Measurements from ENCODE around the gene PIK3R1. TPM values are rescaled to one million over a fixed set of nuclear protein-coding genes. Genes with fewer than 3 reads are reported as not detected.

The PIK3R1 gene
- total RNA-seq, 1 donor from 2014 or later = 43.3 TPM

- Mint-ChIP-seq H3K36me3 (ENCODE audit: low read depth) (peaks cover 37% of the 10 kb centered on the region), H3K9me3 (no peaks in the 10 kb centered on the region), H3K27me3 (ENCODE audit: insufficient read depth) (no peaks in the 10 kb centered on the region), H3K4me3 (no peak overlapping the region), H3K4me1 (ENCODE audit: low read depth) (peaks cover 69% of the 10 kb centered on the region), H3K27ac (no peak overlapping the region)
- no peak for DNase-seq (ENCODE audit: low spot score)
- intact Hi-C loops (cut with micrococcal nuclease) = loop anchor here (2.0 to 5.0 kb wide), 4 partner anchors 13 to 1027 kb away; no protein-coding TSS in a partner anchor
Measured at GRCh38 chr5:68273717-68274409, 58.3 kb downstream of the PIK3R1 start.

GRCh38 chr5:68274847-68275651 lies 59.5 kb downstream of the PIK3R1 start:
- H3K27ac Mint-ChIP-seq = peak overlapping the region; percentile 93
- H3K4me1 Mint-ChIP-seq (ENCODE audit: low read depth) = peaks cover 72% of the 10 kb centered on the region
- H3K9me3 Mint-ChIP-seq = no peaks in the 10 kb centered on the region
- H3K4me3 Mint-ChIP-seq = peak overlapping the region; percentile 75
- no peaks in the 10 kb centered on the region for H3K27me3 Mint-ChIP-seq (ENCODE audit: insufficient read depth)
- DNase-seq (ENCODE audit: low spot score) = no peak
- intact Hi-C loops (cut with micrococcal nuclease) = loop anchor here (1.0 to 5.0 kb wide), 5 partner anchors 14 to 1028 kb away; partner anchors contain the start of gene PIK3R1
- peaks cover 45% of the 10 kb centered on the region for H3K36me3 Mint-ChIP-seq (ENCODE audit: low read depth)

GRCh38 chr5:68276740-68277139 lies 61.2 kb downstream of the PIK3R1 start:
- Mint-ChIP-seq H3K27me3 (ENCODE audit: insufficient read depth) (no peaks in the 10 kb centered on the region), H3K27ac (no peak overlapping the region), H3K9me3 (no peaks in the 10 kb centered on the region), H3K4me3 (no peak overlapping the region), H3K36me3 (ENCODE audit: low read depth) (peaks cover 51% of the 10 kb centered on the region), H3K4me1 (ENCODE audit: low read depth) (peaks cover 73% of the 10 kb centered on the region)
- no peak for DNase-seq (ENCODE audit: low spot score)
- intact Hi-C loops (cut with micrococcal nuclease) = no loop called here

- no peak overlapping the region for H3K4me3 Mint-ChIP-seq
- peaks cover 77% of the 10 kb centered on the region for H3K4me1 Mint-ChIP-seq (ENCODE audit: low read depth)
- no peak for DNase-seq (ENCODE audit: low spot score)
- no peaks in the 10 kb centered on the region for H3K9me3 Mint-ChIP-seq
- peaks cover 57% of the 10 kb centered on the region for H3K36me3 Mint-ChIP-seq (ENCODE audit: low read depth)
- H3K27me3 Mint-ChIP-seq (ENCODE audit: insufficient read depth) = no peaks in the 10 kb centered on the region
- intact Hi-C loops (cut with micrococcal nuclease) = no loop called here
- H3K27ac Mint-ChIP-seq = no peak overlapping the region
Measured at GRCh38 chr5:68277431-68277830, 61.9 kb downstream of the PIK3R1 start.

- DNase-seq (ENCODE audit: low spot score) = peak; percentile 44
- peaks cover 52% of the 10 kb centered on the region for H3K36me3 Mint-ChIP-seq (ENCODE audit: low read depth)
Measured at GRCh38 chr5:68279984-68280383, 64.4 kb downstream of the PIK3R1 start.

GRCh38 chr5:68282001-68282400 lies 66.4 kb downstream of the PIK3R1 start:
- Mint-ChIP-seq H3K4me1 (ENCODE audit: low read depth) (peaks cover 80% of the 10 kb centered on the region), H3K4me3 (peak overlapping the region; percentile 77), H3K27me3 (ENCODE audit: insufficient read depth) (no peaks in the 10 kb centered on the region), H3K27ac (peak overlapping the region; percentile 31), H3K36me3 (ENCODE audit: low read depth) (peaks cover 40% of the 10 kb centered on the region), H3K9me3 (no peaks in the 10 kb centered on the region)
- no peak for DNase-seq (ENCODE audit: low spot score)
- intact Hi-C loops (cut with micrococcal nuclease) = loop anchor here (5.0 kb wide), 1 partner anchor 610 kb away; no protein-coding TSS in a partner anchor

More at GRCh38 chr5:68279984-68280383, 64.4 kb downstream of the PIK3R1 start:
- intact Hi-C loops (cut with micrococcal nuclease) = loop anchor here (5.0 kb wide), 1 partner anchor 612 kb away; no protein-coding TSS in a partner anchor
- Mint-ChIP-seq H3K27me3 (ENCODE audit: insufficient read depth) (no peaks in the 10 kb centered on the region), H3K4me3 (peak overlapping the region; percentile 76), H3K27ac (peak overlapping the region; percentile 91), H3K4me1 (ENCODE audit: low read depth) (peaks cover 79% of the 10 kb centered on the region), H3K9me3 (no peaks in the 10 kb centered on the region)

- Mint-ChIP-seq H3K27me3 (ENCODE audit: insufficient read depth) (no peaks in the 10 kb centered on the region), H3K9me3 (no peaks in the 10 kb centered on the region), H3K27ac (no peak overlapping the region), H3K36me3 (ENCODE audit: low read depth) (peaks cover 28% of the 10 kb centered on the region), H3K4me1 (ENCODE audit: low read depth) (peaks cover 95% of the 10 kb centered on the region), H3K4me3 (no peak overlapping the region)
- intact Hi-C loops (cut with micrococcal nuclease) = loop anchor here (5.0 kb wide), 1 partner anchor 609 kb away; no protein-coding TSS in a partner anchor
- no peak for DNase-seq (ENCODE audit: low spot score)
Measured at GRCh38 chr5:68283766-68284165, 68.2 kb downstream of the PIK3R1 start.

DNA sequence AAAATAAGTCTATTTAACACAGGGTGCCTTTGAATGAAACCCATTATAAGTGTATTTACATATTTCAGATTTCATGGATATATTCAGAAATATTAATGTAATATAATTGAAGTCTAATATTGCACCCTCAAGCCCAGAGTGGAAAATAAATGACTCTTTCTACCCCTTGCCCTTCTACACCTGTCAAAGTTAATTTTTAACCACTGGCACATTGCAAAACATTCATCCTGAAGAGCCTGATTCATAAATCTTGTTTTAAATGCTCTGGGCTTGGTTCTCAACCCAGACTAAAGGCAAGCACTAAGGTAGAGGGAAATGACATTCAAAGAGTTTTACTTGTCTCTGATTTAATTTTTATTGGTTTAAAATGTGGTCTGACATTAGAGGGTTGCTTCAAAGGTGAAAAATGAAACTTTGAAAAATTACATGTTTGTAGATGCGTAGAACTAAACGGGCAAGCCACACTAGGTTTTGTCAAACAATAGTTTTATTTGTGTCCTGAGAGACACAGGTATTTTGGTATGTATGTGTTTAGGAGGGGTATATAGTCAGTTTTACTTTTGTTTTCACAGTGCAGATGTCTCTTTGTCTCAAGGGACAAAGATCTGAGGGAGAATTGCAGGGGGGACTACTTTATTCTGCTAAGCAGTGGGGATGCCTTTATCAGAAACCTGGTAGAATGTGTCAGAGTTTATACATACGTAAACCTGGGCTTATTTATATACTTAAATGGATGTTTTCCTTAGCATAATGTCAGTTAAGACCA lies 69.7 kb downstream of the PIK3R1 start:
- H3K4me1 Mint-ChIP-seq (ENCODE audit: low read depth) = peaks cover 95% of the 10 kb centered on the region
- no peaks in the 10 kb centered on the region for H3K27me3 Mint-ChIP-seq (ENCODE audit: insufficient read depth)
- no peaks in the 10 kb centered on the region for H3K9me3 Mint-ChIP-seq
- peak overlapping the region; percentile 59 for H3K27ac Mint-ChIP-seq
- intact Hi-C loops (cut with micrococcal nuclease) = loop anchor here (5.0 kb wide), 4 partner anchors 82 to 677 kb away; no protein-coding TSS in a partner anchor
- DNase-seq (ENCODE audit: low spot score) = no peak
- no peak overlapping the region for H3K4me3 Mint-ChIP-seq
- peaks cover 20% of the 10 kb centered on the region for H3K36me3 Mint-ChIP-seq (ENCODE audit: low read depth)

DNA sequence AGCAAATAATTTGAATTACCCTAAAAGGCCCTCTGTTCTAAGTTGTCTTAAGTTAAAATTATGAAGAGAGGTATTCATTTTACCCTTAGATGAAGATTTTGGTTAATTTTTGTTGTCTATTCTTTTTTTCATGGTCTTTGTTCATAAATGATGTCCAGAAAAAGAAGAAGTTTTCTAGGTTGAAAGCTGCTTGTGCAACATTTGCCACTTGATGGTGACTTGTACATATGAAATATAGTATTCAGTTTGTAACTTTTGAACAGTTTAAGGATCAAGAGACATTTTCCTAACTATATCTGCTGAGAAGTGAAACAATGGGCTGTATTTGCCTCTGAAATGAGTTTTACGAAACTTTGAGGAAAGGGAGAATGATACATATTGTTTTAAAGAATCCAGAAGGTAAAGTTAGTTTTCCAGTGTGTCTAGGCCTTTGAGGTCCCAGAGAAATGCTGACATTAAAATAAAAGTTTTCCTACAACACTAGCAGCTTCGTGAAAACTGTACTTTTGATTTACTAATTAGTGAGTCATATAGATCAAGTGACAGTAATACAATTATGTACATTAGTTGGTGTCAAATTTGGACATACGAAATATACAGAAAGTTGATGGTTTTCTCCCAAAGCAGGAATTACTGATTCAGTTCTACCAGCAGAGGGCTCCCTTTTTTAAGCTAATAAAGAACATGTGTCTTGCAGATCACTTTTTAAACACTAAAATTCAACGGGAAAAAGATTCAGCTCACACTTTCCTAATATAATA lies 70.5 kb downstream of the PIK3R1 start:
- Mint-ChIP-seq H3K9me3 (no peaks in the 10 kb centered on the region), H3K27me3 (ENCODE audit: insufficient read depth) (no peaks in the 10 kb centered on the region), H3K27ac (peak overlapping the region; percentile 9), H3K36me3 (ENCODE audit: low read depth) (peaks cover 21% of the 10 kb centered on the region), H3K4me1 (ENCODE audit: low read depth) (peaks cover 92% of the 10 kb centered on the region), H3K4me3 (no peak overlapping the region)
- intact Hi-C loops (cut with micrococcal nuclease) = loop anchor here (1.0 to 5.0 kb wide), 9 partner anchors 29 to 763 kb away; no protein-coding TSS in a partner anchor
- no peak for DNase-seq (ENCODE audit: low spot score)

DNA sequence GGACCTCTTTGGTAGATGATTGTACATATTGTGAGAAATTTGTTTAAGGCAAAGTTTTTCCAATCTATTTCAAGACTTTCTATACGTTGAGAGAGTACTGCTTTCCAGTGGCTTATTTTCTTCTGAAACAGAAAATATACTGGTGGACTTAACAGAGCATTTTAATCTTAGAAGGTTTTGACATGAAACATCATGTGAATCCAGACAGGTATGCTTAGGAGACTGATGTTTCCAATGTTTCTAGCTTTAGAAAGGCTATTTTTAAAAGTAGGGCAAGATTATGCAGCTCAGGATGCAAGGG lies 71.0 kb downstream of the PIK3R1 start:
- no peak overlapping the region for H3K4me3 Mint-ChIP-seq
- no peak overlapping the region for H3K27ac Mint-ChIP-seq
- no peaks in the 10 kb centered on the region for H3K9me3 Mint-ChIP-seq
- peaks cover 92% of the 10 kb centered on the region for H3K4me1 Mint-ChIP-seq (ENCODE audit: low read depth)
- intact Hi-C loops (cut with micrococcal nuclease) = loop anchor here (1.0 to 5.0 kb wide), 9 partner anchors 29 to 762 kb away; no protein-coding TSS in a partner anchor
- no peak for DNase-seq (ENCODE audit: low spot score)
- no peaks in the 10 kb centered on the region for H3K27me3 Mint-ChIP-seq (ENCODE audit: insufficient read depth)
- peaks cover 23% of the 10 kb centered on the region for H3K36me3 Mint-ChIP-seq (ENCODE audit: low read depth)

GRCh38 chr5:68287631-68287975 lies 72.0 kb downstream of the PIK3R1 start:
- Mint-ChIP-seq H3K4me3 (peak overlapping the region; percentile 88), H3K9me3 (no peaks in the 10 kb centered on the region), H3K27ac (peak overlapping the region; percentile 81), H3K27me3 (ENCODE audit: insufficient read depth) (no peaks in the 10 kb centered on the region), H3K4me1 (ENCODE audit: low read depth) (peaks cover 89% of the 10 kb centered on the region), H3K36me3 (ENCODE audit: low read depth) (peaks cover 21% of the 10 kb centered on the region)
- no peak for DNase-seq (ENCODE audit: low spot score)
- intact Hi-C loops (cut with micrococcal nuclease) = loop anchor here (1.0 to 5.0 kb wide), 6 partner anchors 80 to 761 kb away; no protein-coding TSS in a partner anchor
